GM19193 (cell line): ENCODE data around the gene DGKA.

Experiments used
- POLR2A ChIP-seq: IDR thresholded peaks from 4 replicates; pipeline ENCODE4 v1.6.1; 2011; ENCODE audit not compliant: insufficient read depth, insufficient read length; ENCODE audit errors: extremely low read depth

DGKA gene

DNA sequence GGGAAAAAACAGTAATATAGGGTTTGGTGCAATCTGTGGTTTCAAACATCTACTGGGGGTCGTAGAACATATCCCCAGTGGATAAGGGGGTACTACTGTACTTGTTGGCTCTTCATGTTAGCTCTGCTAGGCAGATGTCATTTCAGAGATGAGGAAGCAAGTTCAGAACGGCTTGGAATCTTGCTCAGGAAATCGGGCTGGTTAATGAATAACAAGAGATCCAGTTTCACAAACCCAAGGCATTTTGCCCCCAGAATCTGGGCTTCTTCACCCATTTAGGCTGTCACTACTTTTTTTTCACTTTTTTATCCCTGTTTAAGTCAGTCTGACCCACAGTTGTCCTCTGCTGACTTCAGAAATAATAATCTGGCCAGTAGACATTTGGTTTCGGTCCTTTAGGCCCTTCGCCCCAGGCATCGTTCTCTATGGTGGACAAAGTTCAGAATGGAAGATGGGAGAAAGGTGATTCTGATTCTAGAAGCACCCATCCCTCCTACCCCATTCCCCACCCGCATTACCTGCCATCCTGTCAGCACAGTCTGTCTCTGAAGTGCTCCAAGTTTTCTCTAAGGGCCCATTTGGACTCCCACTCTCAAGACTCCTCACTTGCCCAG lies 70.6 kb downstream of the DGKA start:
- no peak for TF ChIP-seq POLR2A
